OCI-LY1 (cell line): ENCODE results near the gene NCKAP5L.

Experiments used
- H2AFZ ChIP-seq: fragments of 200-600 bp; sonication (generic), shearing (Covaris generic); 2 replicates; pipeline ENCODE4 v1.6.0; 2014; ENCODE audit warnings: antibody characterized with exemption, mild to moderate bottlenecking, low read length
- H3F3A ChIP-seq: fragments of 200-600 bp; sonication (generic), shearing (Covaris generic); 2 replicates; pipeline ENCODE4 v1.6.0; 2014; ENCODE audit warnings: mild to moderate bottlenecking, antibody characterized with exemption, low read length, moderate library complexity; ENCODE audit not compliant: insufficient read depth
- H3K27ac ChIP-seq: fragments of 200-600 bp; sonication (generic); 2 replicates; pipeline ENCODE4 v1.5.1; 2014; ENCODE audit warnings: low read length, mixed run types, mild to moderate bottlenecking, low read depth; ENCODE audit not compliant: poor library complexity, severe bottlenecking
- H3K27me3 ChIP-seq: fragments of 200-600 bp; sonication (generic); 2 replicates; pipeline ENCODE4 v1.6.0; 2014; ENCODE audit warnings: antibody characterized with exemption, mild to moderate bottlenecking, low read length, moderate library complexity; ENCODE audit not compliant: insufficient read depth
- H3K36me3 ChIP-seq: fragments of 200-600 bp; sonication (generic); 2 replicates; pipeline ENCODE4 v1.6.1; 2014; ENCODE audit warnings: mild to moderate bottlenecking, antibody characterized with exemption, low read length, moderate library complexity, mixed read lengths; ENCODE audit not compliant: insufficient read depth
- H3K4me1 ChIP-seq: fragments of 200-600 bp; sonication (generic); 2 replicates; pipeline ENCODE4 v1.5.1; 2014; ENCODE audit warnings: mild to moderate bottlenecking, low read length, moderate library complexity; ENCODE audit not compliant: insufficient read depth, severe bottlenecking
- H3K4me2 ChIP-seq: fragments of 200-600 bp; sonication (generic), shearing (Covaris generic); 2 replicates; pipeline ENCODE4 v1.6.1; 2014; ENCODE audit warnings: low read length
- H3K4me3 ChIP-seq: fragments of 200-600 bp; sonication (generic); 2 replicates; pipeline ENCODE4 v1.5.1; 2014; ENCODE audit warnings: low read length, low read depth, mild to moderate bottlenecking, mixed read lengths; ENCODE audit not compliant: poor library complexity, severe bottlenecking
- H3K79me2 ChIP-seq: fragments of 200-600 bp; shearing (Covaris generic); 2 replicates; pipeline ENCODE4 v1.6.1; 2016; ENCODE audit warnings: mixed run types, low read length, mixed read lengths; ENCODE audit not compliant: insufficient read depth
- H3K9ac ChIP-seq: fragments of 200-600 bp; sonication (generic), shearing (Covaris generic); 2 replicates; pipeline ENCODE4 v1.6.1; 2014; ENCODE audit warnings: mild to moderate bottlenecking, low read length, mixed read lengths
- H3K9me2 ChIP-seq: fragments of 200-600 bp; sonication (generic), shearing (Covaris generic); 2 replicates; pipeline ENCODE4 v1.6.1; 2014; ENCODE audit warnings: low read depth, mild to moderate bottlenecking, low read length, mixed read lengths
- H3K9me3 ChIP-seq: fragments of 200-600 bp; shearing (Covaris generic); 2 replicates; pipeline ENCODE4 v1.6.1; 2014; ENCODE audit warnings: low read length, mixed read lengths
- H4K20me1 ChIP-seq: fragments of 200-600 bp; sonication (generic), shearing (Covaris generic); 2 replicates; pipeline ENCODE4 v1.6.0; 2016; ENCODE audit warnings: mild to moderate bottlenecking, low read length; ENCODE audit not compliant: insufficient read depth
- EZH2 ChIP-seq: fragments of 200-600 bp; sonication (generic), shearing (Covaris generic); IDR thresholded peaks from 2 replicates; pipeline ENCODE4 v1.8.0; 2017; ENCODE audit warnings: borderline replicate concordance, mixed run types, mild to moderate bottlenecking, antibody characterized with exemption, low read length, moderate library complexity, mixed read lengths
- TF ChIP-seq, protein P1 (sequence below): fragments of 200-600 bp; sonication (generic), shearing (Covaris generic); IDR thresholded peaks from 2 replicates; pipeline ENCODE4 v1.5.1; 2017; ENCODE audit warnings: mild to moderate bottlenecking, antibody characterized with exemption, low read length, moderate library complexity, mixed read lengths

NCKAP5L gene

DNA sequence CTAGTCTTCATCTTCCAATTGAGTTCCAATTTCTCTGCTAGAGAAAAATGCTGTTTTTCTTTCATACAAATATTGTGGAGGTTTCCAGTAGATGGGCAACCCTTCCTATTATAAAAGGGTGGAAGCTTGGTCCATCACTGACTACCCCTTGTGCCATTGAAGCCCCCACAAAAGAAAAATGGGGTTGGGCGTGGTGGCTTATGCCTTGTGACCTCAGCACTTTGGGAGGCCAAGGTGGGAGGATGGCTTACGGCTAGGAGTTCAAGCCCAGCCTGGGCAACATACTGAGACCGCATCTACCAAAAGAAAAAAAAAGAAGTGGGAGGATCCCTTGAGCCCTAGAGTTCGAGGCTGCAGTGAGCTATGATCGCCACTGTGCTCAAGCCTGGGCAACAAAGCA, 22.8 kb downstream of the NCKAP5L start:
- Histone ChIP-seq H3K4me1 (peaks cover 3% of the 10 kb centered on the region), H3K9ac (no peak overlapping the region), H2AFZ (no peak overlapping the region), H3K27me3 (no peaks in the 10 kb centered on the region), H3F3A (no peaks in the 10 kb centered on the region), H3K9me2 (no peaks in the 10 kb centered on the region), H3K9me3 (no peaks in the 10 kb centered on the region), H3K27ac (no peak overlapping the region), H3K36me3 (no peaks in the 10 kb centered on the region), H4K20me1 (no peaks in the 10 kb centered on the region), H3K4me3 (no peak overlapping the region), H3K79me2 (no peaks in the 10 kb centered on the region), H3K4me2 (no peak overlapping the region)
- TF ChIP-seq, protein P1, sequence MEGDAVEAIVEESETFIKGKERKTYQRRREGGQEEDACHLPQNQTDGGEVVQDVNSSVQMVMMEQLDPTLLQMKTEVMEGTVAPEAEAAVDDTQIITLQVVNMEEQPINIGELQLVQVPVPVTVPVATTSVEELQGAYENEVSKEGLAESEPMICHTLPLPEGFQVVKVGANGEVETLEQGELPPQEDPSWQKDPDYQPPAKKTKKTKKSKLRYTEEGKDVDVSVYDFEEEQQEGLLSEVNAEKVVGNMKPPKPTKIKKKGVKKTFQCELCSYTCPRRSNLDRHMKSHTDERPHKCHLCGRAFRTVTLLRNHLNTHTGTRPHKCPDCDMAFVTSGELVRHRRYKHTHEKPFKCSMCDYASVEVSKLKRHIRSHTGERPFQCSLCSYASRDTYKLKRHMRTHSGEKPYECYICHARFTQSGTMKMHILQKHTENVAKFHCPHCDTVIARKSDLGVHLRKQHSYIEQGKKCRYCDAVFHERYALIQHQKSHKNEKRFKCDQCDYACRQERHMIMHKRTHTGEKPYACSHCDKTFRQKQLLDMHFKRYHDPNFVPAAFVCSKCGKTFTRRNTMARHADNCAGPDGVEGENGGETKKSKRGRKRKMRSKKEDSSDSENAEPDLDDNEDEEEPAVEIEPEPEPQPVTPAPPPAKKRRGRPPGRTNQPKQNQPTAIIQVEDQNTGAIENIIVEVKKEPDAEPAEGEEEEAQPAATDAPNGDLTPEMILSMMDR, result no peak
- no peak for TF ChIP-seq EZH2

DNA sequence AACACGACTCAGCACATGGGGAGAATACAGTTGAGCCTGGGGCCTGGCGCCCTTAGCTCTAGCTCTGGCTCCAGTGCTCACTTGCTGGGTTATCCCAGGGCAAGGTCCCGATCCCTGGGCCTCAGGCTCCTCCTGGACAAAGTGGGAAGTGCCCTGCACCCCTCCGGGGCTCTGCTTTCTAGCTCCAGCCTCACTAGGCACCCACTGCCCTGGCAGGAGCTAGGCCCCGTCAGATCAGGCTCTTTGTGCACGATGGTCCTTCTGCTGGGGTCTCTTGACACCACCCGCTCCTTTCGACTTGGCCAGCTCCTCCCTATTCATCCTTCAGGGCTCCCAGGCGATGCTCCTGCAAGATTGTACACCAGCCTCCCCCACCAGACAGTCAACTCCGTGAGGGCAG, 23.4 kb downstream of the NCKAP5L start:
- Histone ChIP-seq H3K36me3 (no peaks in the 10 kb centered on the region), H3F3A (no peaks in the 10 kb centered on the region), H4K20me1 (no peaks in the 10 kb centered on the region), H3K4me3 (no peak overlapping the region), H3K9me3 (no peaks in the 10 kb centered on the region), H2AFZ (no peak overlapping the region), H3K9ac (no peak overlapping the region), H3K79me2 (no peaks in the 10 kb centered on the region), H3K27me3 (no peaks in the 10 kb centered on the region), H3K4me1 (no peaks in the 10 kb centered on the region), H3K27ac (no peak overlapping the region), H3K9me2 (no peaks in the 10 kb centered on the region), H3K4me2 (no peak overlapping the region)
- TF ChIP-seq, protein P1, result no peak
- no peak for TF ChIP-seq EZH2

DNA sequence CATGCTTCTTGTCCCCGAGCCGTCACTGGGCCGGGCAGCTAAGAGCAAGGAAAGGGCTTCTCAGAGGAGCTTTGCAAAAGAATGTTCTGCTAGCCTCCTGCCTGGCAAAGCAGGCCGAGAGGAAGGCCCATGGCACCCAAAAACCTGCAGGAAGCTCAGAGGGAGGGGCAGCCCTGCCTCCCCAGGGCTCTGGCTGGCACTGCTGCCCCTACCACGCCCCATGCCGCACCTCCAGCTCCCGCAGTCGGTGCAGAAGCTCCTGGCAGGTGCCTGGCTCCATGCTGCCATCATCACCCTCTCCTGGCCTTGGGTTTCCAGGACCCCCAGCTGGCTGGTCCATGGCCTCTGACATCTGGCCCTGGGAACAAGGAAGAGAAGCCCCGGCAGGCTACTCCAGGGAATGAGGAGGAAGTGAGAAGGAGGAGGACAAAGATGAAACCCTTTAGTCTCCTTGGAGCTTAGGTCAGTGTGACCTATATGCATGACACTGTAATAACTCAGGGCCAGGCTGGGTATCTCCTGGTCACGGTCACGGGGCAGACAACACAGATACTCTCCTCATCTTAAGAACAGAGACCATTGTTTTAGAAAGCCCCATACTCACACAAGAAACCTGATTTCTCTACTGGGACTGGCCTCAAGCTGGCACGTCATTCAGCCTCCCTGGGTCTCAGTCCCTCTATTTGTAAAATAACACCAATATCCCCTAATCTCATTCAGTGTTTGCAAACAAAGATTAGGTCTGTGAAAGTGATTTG, 24.3 kb downstream of the NCKAP5L start:
- H3F3A ChIP-seq, result no peaks in the 10 kb centered on the region
- no peaks in the 10 kb centered on the region for H3K9me2 ChIP-seq
- H3K4me3 ChIP-seq, result no peak overlapping the region
- TF ChIP-seq EZH2, result no peak
- TF ChIP-seq, protein P1, result no peak
- no peak overlapping the region for H3K27ac ChIP-seq
- H3K9ac ChIP-seq, result no peak overlapping the region
- H3K36me3 ChIP-seq, result no peaks in the 10 kb centered on the region
- H3K4me2 ChIP-seq, result no peak overlapping the region
- no peaks in the 10 kb centered on the region for H4K20me1 ChIP-seq
- no peak overlapping the region for H2AFZ ChIP-seq
- H3K79me2 ChIP-seq, result no peaks in the 10 kb centered on the region
- no peaks in the 10 kb centered on the region for H3K4me1 ChIP-seq
- no peaks in the 10 kb centered on the region for H3K27me3 ChIP-seq
- no peaks in the 10 kb centered on the region for H3K9me3 ChIP-seq
